PC-9 (cell line): ENCODE data around the gene SUPT3H.

Experiments
- CTCF ChIP-seq: fragments of 200-600 bp; sonication (generic); conservative IDR thresholded peaks from 2 replicates; pipeline ENCODE4 v1.6.1; 2017; ENCODE audit warnings: mixed run types, antibody characterized with exemption, mild to moderate bottlenecking, moderate library complexity
- EZH2 ChIP-seq: fragments of 200-600 bp; sonication (generic); IDR thresholded peaks from 2 replicates; pipeline ENCODE4 v1.8.0; 2017; ENCODE audit warnings: antibody characterized with exemption, low read depth

DNA sequence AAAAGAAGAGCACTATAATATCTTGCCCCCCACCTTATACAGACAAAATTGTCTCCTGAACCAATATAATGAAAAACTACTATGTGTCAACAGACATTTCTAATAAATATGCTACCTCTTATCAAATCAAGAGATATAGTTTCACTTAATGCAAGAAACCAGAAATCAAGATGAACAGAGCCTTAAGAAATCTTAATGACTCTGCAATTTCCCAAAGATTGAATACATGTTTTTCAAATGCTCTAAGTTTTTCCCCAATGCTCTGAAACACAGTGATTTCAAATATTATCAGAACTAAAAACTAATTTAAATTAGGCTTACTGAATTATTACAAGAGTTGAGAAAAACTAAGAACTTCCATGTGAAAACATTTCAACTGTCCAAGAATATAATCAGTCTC is 13.3 kb downstream of the SUPT3H start:
- TF ChIP-seq CTCF (no peak), EZH2 (no peak)
